ENCODE data around the gene GNG8.

DNA sequence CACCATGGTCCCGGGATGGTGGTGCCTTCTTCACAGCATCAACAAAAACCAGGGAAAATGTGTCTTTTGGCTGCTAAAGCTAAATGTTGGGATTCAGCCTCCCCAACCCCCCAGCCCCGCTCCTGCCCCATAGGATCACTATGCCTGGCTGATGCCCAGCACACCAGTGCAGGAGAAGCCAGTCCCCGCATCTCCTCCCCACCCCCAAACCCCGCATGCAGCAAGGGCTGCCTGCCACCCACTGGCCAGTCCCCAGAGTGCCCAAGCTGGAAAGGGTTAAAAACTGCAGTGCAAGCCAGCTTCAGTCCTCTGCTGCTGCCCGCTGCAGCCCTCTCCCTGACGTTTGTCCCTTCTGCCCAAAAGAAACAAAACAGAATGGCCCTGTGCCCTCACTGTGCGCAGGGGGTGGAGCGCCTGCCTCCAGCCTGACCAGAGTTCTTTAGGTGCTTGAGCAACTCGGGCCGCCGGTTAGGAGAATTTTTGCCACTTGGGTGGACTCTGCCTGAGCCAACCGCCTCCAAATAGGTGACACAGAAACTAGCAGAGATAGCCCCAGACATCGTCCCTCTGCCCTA lies 31.1 kb downstream of the GNG8 start:
- TF ChIP-seq, protein P1, sequence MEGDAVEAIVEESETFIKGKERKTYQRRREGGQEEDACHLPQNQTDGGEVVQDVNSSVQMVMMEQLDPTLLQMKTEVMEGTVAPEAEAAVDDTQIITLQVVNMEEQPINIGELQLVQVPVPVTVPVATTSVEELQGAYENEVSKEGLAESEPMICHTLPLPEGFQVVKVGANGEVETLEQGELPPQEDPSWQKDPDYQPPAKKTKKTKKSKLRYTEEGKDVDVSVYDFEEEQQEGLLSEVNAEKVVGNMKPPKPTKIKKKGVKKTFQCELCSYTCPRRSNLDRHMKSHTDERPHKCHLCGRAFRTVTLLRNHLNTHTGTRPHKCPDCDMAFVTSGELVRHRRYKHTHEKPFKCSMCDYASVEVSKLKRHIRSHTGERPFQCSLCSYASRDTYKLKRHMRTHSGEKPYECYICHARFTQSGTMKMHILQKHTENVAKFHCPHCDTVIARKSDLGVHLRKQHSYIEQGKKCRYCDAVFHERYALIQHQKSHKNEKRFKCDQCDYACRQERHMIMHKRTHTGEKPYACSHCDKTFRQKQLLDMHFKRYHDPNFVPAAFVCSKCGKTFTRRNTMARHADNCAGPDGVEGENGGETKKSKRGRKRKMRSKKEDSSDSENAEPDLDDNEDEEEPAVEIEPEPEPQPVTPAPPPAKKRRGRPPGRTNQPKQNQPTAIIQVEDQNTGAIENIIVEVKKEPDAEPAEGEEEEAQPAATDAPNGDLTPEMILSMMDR (IDR thresholded peaks at IDR 0.05) = no peak
- TF ChIP-seq EP300 (IDR thresholded peaks at IDR 0.05) = no peak
